Fibroblast of villous mesenchyme (primary cell): ENCODE measurements around the gene PALS1. TPM values are rescaled to one million over a fixed set of nuclear protein-coding genes. Genes with fewer than 3 reads are reported as not detected.

ENCODE experiments used
- DNase-seq: peaks from one replicate; pipeline ENCODE4 v3.0.0-alpha.2; 2010; ENCODE audit warnings: low read depth
- H3K4me3 ChIP-seq: 2 replicates; pipeline ENCODE4 v1.5.1; 2011; ENCODE audit warnings: low read depth, mild to moderate bottlenecking, low read length
- total RNA-seq: library from RNA; depleted of rRNA; stranded (reverse); fragments of >200 nt; gene quantifications from 2 replicates; pipeline ENCODE4 v1.2.3, GENCODE V29; 2012
- TF ChIP-seq, protein P1 (sequence below): IDR thresholded peaks from 2 replicates; pipeline ENCODE4 v1.5.1; 2012; ENCODE audit warnings: low read depth, mild to moderate bottlenecking, low read length; ENCODE audit not compliant: insufficient read depth

The PALS1 gene
- total RNA-seq: 18.4 and 38.4 TPM in 2 replicates

DNA sequence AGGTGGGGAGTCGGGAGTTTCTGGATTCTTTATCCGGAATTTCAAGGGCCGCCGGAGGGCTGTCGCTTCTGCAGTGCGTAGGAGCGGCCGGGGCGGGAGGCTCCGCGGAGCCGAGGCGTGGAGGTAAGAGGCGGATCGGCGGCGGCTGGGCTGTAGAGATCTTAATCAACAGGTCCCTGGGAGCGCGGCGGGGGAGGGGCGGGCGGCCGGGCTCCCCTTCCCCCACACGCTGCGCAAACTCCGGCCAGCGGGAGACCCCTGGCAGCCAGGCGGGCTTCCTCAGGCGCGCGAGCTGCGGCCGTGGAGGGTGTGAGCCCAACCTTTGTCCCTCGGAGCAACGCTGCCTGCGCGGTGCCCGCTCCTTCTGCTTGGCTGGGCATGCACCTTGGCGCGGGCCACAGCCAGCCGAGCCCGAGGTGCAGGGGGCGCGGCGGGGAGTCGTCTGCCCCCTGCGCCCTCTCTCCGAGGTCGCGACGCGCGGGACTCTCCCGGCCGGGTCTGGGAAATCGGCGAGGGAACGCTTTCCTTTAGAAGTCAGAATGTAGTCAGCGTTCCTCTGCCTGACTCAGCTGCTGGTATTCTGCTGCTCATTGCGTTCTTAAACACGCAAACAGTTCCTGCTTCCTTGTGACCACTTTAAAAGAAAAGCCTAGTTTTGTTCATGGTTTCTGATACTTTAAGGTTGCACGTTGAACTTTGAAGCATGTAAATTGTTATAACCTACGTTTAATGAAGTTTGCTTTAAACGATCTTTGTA lies at the start of gene PALS1:
TSS of gene PALS1 (plus strand) at position 25 of the 757 bp plus-strand sequence. CDS start 37,736 bp downstream, outside the sequence.
- DNase-seq: peak; percentile 81
- H3K4me3 ChIP-seq: peak within 1 kb of the TSS; percentile 90
- TF ChIP-seq, protein P1, sequence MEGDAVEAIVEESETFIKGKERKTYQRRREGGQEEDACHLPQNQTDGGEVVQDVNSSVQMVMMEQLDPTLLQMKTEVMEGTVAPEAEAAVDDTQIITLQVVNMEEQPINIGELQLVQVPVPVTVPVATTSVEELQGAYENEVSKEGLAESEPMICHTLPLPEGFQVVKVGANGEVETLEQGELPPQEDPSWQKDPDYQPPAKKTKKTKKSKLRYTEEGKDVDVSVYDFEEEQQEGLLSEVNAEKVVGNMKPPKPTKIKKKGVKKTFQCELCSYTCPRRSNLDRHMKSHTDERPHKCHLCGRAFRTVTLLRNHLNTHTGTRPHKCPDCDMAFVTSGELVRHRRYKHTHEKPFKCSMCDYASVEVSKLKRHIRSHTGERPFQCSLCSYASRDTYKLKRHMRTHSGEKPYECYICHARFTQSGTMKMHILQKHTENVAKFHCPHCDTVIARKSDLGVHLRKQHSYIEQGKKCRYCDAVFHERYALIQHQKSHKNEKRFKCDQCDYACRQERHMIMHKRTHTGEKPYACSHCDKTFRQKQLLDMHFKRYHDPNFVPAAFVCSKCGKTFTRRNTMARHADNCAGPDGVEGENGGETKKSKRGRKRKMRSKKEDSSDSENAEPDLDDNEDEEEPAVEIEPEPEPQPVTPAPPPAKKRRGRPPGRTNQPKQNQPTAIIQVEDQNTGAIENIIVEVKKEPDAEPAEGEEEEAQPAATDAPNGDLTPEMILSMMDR: no peak

GRCh38 chr14:67191768-67192290 lies 49.4 kb upstream of the PALS1 start:
- TF ChIP-seq, protein P1: no peak
- DNase-seq: no peak
- H3K4me3 ChIP-seq: no peak overlapping the region

- H3K4me3 ChIP-seq: no peak overlapping the region
- TF ChIP-seq, protein P1: no peak
- DNase-seq: no peak
Observed at GRCh38 chr14:67192366-67192765, 48.9 kb upstream of the PALS1 start.

GRCh38 chr14:67195279-67195678 lies 46.0 kb upstream of the PALS1 start:
- no peak overlapping the region for H3K4me3 ChIP-seq
- TF ChIP-seq, protein P1: no peak
- DNase-seq: no peak

- TF ChIP-seq, protein P1: no peak
- H3K4me3 ChIP-seq: no peak overlapping the region
- DNase-seq: no peak
Observed at GRCh38 chr14:67199016-67199415, 42.2 kb upstream of the PALS1 start.

DNA sequence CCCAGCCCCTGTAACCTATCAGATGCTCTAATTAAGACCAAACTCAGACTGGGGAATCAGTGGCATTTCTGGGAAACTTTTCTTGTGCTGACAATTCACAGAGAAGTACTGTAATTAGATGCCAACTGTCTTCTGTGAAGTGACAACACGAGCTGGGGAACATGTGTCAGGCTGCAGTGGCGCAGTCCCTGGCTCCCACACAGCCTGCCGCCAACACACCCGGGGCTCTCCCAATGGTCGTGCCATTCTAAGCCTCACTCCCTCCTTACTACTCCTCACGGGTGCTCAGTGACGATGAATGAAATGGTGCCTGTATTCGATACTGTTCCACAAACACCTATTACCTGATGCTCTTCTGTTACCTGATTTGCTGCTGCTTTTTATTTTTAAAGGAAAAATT lies 33.4 kb upstream of the PALS1 start:
- H3K4me3 ChIP-seq: no peak overlapping the region
- TF ChIP-seq, protein P1: no peak
- DNase-seq: no peak
